Activated CD4-positive, alpha-beta T cell treated with anti-CD3 and anti-CD28 coated beads, Interleukin-2, amount 50 U/mL, for 48 hours (primary cell): ENCODE measurements around the gene FAM184B.

ENCODE experiments used
- DNase-seq, 2 experiments: peaks; one replicate each; pipeline ENCODE4 v3.0.0-alpha.2; 2020

Gene FAM184B

DNA sequence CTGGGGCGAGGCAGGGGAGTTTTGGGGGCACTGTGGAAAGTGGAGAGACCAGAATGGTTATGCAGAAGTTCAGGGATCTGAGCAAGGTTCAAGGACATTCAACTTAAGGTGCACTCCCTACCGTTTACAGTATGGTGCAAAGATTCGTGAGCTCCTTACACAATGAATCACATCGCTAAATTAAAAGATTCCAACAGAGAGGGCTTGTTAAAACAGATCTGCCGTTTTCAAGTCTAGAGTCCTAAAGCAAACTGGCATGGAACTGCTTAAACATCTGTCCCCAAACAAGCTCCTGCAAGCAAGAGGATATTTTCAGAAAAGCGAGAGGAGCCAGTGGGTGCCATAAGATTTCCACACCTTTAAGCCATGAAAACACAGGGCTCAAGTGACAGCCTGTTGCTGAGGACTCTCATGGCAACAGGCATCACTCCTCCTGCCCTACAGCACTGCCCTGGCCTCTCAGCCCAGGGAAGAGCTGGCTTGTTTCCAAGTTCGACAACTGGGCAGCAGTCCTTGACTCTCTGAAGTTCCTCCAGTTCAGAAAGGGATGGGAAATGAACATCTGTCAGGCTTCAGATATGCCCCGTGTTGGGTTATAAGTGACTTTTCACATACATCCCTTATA, 10.0 kb downstream of the FAM184B start:
- no peak for DNase-seq

DNA sequence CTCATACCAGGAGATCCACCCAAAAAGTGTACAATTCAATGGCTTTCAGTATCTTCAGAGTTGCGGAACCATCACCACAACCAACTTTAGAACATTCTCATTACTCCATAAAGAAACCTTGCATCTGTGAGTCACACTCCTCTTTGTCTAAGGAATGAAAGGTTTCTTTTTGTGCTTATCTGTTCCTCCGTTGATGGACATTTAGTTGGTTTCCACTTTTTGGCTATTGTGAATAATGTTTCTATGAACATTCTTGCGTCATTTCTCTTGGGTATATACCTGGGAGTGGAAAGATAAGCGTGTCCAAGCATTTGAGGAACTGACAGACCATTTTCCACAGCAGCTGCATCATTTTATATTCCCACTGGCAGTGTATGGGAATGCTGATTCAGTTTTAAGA, 10.6 kb downstream of the FAM184B start:
- DNase-seq = no peak

DNA sequence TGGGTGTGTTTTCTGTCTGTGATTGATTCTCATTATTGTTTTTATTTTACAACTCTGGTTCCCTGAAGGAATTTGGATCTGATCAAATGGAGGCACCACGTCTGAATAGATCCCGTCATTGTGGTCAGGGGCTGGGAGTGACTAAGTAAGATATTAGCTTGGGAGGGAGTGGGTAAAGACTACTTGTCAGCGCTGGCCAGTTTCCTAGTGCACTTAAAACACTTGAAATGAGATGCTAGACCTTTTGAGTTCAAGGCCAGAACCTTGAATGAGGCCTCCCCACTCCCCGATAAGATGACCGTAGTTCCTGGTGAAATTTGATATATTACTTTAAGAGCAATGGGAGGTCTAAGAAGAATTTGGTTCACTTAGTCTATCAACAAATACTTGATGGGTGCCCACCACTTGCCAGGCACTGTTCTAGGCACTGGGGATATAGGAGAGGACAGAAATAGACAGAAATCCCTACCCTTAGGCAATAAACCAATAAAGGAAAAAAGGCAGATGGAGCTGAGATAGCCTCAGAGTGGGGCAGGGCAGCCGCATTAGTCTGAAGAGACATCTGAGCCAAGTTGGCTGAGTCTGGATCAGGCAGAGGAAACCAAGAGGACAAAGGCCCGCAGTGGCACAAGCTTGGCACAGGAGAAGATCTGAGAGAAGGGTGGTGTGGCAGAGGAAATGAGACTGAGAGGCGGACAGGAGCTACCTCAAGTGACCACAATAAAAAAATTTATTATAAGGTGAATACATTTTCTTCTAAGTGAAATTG, 11.8 kb downstream of the FAM184B start:
- no peak for DNase-seq

DNA sequence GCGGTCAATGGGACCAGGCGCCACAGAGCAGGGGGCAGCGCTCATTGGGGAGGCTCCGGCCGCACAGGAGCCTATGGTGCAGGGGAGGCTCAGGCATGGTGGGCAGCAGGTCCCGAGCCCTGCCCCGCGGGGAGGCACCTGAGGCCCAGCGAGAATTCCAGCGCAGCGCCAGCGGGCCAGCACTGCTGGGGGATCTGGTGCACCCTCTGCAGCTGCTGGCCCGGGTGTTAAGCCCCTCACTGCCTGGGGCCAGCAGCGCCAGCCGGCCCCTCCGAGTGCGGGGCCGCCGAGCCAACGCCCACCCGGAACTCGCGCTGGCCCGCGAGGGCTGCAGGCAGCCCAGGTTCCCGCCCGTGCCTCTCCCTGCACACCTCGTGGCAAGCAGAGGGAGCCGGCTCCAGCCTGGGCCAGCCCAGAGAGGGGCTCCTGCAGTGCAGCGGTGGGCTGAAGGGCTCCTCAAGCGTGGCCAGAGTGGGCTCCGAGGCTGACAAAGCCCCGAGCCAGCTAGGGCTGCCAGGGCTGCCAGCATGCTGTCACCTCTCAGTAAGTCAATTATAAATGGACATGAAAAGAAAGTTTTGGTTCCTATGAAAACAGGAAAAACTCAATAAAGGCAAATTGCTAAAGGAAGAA, 14.5 kb downstream of the FAM184B start:
- no peak for DNase-seq

DNA sequence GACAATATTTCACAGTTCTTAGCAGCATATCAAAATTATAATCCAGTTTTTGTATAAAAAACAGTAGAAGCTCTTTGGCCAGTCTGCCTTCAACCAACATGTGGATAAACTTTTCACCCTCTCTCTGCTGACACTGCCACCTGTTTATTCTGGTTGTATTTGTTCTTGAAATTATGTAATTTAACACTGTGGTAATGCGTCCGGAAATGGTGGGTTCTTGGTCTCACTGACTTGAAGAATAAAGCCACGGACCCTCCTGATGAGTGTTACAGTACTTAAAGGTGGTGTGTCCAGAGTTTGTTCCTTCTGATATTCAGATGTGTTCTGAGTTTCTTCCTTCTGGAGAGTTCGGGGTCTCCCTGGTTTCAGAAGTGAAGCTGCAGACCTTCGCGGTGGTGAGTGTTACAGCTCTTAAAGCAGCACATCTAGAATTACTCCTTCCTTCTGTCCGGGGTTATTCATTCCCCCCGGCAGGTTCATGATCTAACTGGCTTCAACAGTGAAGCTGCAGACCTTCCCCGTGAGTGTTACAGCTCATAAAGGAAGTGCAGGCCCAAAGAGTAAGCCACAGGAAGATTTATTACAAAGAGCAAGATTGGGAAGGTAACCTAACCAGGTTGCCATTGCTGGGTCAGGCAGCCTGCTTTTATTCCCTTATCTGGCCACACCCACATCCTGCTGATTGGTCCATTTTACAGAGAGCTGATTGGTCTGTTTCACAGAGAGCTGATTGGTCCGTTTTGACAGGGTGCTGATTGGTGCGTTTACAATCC, 15.7 kb downstream of the FAM184B start:
- DNase-seq = no peak

DNA sequence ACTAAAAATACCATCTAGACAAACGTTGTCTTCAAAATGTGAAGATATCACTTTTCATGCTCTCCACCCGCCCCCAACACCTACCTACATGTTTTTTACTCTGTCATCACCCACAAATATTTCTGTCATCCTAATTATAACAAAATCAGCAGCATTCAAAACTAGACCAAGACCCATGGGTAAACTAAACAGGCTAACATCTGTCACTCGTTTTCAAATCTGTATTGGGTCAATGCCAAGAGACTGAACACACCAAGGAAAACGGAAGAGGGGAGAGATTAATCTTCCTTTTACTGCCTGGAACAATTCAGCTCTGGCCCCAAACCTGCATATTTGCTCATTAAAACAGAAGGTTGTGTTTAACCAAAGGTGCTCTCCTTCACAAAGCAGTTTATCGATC, 17.5 kb downstream of the FAM184B start:
- no peak for DNase-seq

DNA sequence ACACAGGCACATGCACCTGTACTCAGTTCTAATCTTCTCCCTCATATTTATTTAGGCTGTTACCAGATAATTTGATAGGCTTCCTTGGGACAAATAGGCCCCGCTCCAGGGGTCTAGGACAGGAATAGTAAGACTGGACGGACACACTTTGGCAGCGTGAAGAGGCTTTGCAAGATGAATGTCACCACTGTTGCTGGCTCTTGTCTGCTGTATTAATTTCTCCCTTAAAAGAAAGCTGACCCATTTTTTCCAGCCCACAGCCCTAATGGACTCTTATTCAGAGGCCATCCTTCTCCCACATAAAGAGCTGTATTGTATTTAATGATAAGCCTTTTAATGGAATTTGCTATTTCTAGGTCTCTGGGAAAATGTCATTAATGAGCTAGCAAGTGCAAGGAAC, 18.0 kb downstream of the FAM184B start:
- DNase-seq = no peak

DNA sequence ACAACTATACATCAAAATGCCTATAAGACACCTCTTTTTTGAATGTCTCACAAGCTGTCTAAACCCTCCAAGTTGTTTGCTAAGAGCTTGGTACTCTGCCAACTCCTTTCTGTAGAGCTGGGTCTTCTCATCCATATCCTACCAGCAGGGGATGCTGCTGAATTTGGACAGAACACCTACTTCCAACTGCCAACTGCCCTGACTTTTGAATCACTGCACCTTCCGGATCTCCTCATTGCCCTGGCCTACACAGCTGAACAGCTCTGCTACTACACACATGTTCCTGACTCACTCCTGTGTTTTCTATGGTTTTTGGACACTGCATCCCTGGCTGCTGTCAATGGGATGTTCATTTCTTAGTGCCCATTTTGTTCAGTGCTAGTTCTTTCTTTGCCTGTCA, 18.7 kb downstream of the FAM184B start:
- DNase-seq = no peak

DNA sequence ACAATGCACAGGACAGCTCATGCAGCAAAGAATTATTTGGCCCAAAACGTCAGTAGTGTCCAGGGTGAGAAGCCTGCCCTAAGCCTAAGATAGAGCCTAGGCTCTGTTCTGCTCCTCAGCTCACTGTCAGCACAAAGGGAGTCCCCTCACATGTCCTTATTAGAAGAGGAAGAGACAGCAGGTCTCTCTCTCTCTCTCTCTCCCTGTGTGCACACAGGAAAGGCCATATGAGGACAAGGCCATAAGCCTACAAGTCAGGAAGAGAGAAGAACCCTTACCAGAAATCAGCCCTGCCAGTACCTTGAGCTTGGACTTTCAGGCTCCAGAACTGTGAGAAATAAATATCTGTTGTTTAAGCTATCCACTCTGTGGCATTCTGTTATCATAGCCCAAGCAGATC, 20.4 kb downstream of the FAM184B start:
- DNase-seq = no peak

DNA sequence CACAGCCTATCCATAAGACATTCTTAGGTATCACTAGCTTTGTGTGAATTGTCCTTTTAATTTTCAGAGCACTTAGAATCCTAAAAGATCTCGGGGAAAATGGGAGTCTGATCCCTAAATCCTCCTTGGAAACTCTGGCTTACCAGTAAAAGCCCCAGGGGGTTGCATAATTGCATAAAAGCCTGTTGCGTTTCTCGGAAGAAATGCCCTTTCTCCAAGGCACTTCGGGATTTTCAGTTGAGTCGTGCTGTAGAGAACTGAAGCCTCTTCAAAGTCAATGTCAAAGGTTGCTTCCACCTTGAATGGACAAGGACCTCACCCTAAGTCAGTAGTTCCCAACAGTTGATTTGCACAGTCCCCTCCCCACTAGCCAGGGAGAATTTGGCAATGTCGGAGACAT, 20.8 kb downstream of the FAM184B start:
- DNase-seq = no peak

DNA sequence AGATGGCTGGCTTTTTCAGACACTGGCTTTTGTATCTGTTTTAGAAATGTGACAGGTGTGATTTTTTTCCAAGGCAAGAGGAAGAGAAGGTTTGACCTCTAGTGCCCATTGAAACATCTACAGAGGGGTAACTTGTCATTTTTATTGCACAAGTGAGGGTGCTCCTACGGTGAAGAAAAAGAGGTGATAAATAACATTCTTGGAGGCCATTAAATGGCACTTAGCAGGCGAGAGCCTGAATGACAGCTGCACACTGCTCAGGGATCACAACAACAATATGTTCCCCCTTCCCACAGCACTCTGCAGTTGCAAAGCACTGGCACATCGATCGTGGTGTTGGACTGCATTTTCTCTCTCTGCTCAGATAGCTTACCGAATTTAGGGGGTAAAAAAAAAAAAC, 22.9 kb downstream of the FAM184B start:
- DNase-seq = no peak

DNA sequence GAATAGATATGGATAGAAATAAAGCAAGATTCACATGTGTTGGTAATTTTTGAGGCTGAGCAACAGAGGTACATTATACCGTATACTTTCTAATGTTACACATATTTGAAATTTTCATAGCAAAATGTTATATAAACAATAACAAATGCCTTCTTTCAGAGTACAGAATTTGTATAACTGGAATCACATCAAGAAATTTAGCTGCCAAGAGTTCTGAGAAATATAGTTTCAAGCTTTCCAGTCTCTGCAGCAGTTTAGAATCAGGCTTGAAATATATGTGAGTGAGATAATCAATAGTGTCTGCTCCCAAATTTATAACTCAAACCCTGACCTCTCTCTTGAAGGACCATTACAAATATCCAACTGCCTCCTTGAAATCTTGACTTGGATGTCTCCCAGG, 23.8 kb downstream of the FAM184B start:
- no peak for DNase-seq

DNA sequence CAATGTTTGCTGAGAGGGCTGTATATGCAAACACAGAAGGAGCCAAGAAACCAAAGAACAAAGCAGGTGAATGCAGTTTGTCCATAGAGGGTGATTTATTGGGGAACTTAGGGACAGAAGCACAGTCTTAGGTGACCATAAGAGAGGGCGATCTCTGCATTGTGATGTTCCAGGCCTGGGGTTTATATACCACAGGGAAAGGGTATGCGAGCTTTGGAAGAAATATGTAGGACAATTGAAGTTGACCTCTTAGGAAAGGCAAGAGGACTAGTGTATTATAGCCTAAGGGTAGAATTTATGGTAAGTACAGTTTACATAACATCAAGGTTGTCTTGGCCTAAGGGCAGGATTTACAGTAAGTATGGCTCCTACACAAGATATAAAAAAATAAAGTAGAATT, 27.8 kb downstream of the FAM184B start:
- no peak for DNase-seq

DNA sequence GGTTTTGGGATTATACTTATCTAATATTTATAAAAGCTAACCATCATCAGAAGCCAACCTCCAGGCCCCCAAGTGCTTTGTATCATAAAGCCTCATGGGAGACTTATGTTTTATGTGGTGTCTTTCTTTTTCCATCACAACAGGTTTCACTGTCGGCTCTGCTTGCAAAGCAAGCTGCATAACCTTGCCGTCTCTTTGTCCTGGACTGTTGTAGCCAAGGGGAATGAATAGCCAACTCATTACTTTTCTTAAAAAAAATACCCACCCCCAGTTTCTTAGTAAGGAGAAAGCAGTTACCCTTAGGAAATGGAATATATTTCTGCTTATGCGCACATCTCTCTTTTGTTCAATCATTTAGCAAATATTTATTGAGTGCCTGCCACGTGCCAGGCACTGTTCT, 40.7 kb downstream of the FAM184B start:
- DNase-seq = no peak

DNA sequence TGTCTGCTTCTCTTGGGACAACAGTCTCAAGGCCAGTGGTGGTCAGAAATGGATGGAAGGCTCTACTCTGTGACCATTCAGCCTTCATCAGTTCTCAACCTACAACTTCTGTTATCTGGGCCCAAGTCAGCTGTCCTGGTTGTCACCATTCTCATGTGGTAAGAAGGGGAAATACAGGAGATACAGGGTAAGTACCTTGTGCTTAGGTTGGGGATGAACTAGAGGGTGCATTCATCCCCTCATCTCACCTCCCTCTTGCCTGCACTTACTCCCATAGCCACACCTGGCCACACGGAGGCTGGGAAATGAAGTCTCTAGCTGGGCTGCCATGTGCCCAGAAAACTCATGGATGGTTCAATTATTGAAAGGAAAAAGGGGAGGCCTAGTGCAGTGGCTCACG, 44.9 kb downstream of the FAM184B start:
- no peak for DNase-seq

DNA sequence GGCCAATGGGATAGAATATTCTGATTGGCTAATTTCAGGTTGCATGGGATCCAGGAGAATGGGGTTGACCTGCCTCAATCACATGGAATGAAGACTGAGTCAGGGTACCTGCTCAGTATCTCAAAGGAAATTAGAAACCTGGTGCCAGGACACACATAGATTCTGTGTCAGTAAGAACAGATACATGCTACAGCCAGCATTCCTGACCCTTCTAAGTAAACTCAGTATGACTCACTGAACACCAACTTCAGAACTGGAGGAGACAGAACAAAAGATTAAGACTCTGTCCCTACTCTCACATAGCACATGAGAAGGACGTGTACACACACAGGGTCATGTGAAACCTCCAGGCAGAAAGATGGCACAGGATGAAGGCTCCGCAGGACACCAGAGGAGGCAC, 54.5 kb downstream of the FAM184B start:
- no peak for DNase-seq

DNA sequence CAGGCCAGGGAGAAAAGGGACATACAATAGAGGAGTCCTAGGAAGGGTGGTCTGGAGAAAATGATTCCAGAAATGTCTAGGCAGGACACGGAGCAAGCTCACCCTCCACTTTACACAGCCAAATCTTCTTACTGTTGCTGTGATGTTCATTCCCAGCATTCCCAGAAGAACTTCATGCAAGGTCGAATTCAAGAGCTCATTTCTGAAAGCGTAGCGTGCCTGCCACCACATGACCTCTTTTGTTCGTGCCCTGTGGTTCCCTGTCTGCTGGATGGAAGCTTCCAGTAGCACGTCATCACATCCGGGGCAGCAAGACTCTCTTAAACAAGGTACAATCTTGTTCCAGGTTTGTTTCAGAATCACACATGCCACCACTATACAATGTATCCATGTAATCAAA, 57.8 kb downstream of the FAM184B start:
- DNase-seq = no peak

DNA sequence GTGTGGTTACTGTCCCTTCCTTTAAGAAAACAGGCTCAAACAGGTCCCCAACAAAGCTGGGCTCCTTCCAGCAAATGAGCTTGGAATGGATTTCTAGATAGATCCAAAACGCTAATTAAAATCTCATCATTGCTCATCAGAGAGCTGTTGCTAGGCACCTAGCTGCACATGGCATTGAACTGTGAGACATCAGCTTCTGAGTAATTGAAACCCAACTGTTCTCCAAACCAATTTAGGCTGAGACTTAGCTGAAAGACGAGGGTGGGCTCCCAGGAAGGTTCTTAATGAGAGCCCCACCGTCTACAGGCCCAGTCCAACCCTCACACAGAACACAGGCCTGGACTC, 59.1 kb downstream of the FAM184B start:
- DNase-seq = no peak

DNA sequence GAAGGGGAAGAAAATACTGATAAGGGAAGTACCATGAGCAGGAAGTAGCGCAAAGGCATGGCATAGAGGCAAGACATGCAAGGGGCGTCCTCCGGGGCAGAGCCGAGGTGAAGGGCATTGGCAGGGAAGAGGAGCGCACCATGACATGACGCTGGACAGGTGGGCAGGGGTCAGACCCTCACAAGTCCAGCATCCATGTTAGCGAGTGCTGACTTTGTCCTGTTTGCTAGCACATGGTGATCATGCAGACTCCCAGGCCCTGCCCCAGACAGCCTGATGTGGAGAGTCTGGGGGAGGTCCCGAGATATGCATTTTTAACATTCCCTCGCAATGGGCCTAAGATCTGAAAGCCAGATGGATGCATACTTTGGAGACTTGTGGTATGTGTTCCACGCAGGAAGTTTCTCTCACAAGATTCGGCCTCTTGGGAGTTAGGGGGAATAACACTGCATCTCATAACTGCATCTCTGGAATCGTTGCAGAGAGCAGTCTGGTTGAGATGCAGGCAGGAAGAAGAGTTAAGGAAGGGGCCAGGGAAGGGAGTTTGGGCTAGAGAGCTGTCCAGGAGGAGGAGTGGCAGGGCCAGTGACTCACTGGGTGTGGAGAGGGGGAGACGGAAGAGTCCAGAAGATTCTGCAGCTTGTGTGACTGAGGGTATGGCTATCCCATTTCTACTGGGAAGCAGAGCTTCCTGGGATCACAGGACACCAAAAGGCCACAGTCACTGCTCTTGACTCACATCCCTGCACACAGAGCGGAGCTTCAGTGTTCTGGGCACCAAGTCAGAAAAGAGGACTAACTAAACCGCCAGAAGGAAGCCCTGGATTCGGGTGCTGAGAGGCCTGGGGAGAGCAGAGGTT, 59.7 kb downstream of the FAM184B start:
- DNase-seq = no peak

DNA sequence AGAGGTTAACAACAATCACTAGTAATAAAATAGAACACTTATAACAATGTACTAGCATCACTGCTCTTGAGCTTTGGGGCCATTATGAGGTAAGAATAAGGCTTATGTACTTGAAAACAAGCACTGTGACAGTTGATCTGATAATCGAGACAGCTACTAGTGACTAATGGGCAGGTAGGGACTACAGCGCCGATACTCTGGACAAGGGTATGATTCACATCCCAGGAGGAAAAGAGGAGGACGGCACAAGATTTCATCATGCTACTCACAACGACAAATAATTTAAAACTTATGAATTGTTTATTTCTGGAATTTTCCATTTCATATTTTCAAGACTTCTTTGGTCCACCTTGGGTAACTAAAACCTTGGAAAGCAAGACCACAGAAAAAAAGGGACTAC, 62.3 kb downstream of the FAM184B start:
- no peak for DNase-seq

DNA sequence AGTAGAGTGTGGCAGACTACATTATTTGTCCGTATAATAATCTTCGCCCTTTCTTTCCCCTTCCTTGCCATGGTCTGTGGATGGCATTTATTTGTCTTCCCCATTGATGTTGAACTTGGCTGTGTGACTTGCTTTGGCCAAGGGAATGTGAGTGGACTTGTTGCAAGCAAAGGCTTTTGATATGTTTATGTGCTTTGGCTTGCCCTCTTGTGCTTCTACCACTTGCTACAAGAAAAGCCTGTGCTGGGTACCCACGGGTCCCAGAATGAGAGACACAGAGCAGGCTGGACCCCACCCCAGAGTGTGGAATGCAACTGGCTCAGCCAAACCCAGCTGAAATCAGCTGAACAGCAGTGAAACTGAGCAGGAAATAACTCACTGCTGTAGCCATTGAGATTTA, 63.0 kb downstream of the FAM184B start:
- DNase-seq = no peak

DNA sequence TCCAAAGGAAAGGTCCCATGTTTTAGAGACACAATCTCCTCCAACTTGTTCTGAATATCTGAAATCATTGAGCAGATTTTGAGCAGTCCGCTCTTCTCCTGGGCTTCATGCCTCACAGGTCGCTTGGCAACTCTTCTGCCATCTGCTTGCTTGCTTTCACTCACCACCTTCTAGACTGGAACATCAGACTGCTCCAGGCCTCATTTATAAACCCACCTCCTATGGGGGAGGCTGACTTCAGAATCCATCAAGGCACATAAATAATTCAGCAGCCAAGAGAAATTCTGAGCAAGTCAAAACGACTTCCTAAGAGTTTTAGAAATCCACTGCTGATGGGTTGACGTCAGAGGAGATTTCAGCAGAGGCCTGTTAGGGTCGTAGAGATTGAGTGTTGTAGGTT, 64.1 kb downstream of the FAM184B start:
- no peak for DNase-seq

DNA sequence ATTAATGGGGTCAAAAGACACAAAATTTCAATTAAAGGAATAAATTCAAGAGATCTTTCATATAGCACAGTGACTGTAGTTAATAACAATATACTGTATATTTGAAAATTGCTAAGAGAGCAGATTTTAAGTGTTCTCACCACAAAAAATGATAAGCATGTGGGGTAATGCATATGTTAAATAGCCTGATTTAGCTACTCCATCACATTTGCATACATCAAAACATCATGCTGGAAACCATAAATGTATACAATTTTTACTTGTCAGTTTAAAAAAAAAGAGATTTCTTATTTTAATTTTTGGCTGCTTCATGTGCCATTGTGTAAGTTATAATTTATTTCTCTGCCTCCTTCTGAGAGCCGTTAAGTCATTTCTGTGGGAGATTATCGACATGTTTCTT, 65.9 kb downstream of the FAM184B start:
- no peak for DNase-seq
